ENCODE results near the gene SIN3B.

- no peak for TF ChIP-seq YY1 (IDR thresholded peaks at IDR 0.05; ENCODE audit: low read depth)
- TF ChIP-seq NFIC (IDR thresholded peaks at IDR 0.05) = no peak
- TF ChIP-seq EGR1 (IDR thresholded peaks at IDR 0.05) = no peak
- TF ChIP-seq, protein P1, sequence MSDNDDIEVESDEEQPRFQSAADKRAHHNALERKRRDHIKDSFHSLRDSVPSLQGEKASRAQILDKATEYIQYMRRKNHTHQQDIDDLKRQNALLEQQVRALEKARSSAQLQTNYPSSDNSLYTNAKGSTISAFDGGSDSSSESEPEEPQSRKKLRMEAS (IDR thresholded peaks at IDR 0.05) = no peak
- no peak for TF ChIP-seq REST (IDR thresholded peaks at IDR 0.05; ENCODE audit: low read depth)
- TF ChIP-seq TCF12 (IDR thresholded peaks at IDR 0.05; ENCODE audit: low read depth) = no peak
Measured at GRCh38 chr19:16801600-16802013, 27.6 kb upstream of the SIN3B start.

All from Ishikawa (cell line).